Panc1 (cell line): ENCODE data around the gene C1orf198. TPM values are rescaled to one million over a fixed set of nuclear protein-coding genes. Genes with fewer than 3 reads are reported as not detected.

Source experiments
- ATAC-seq: fragments of 200-7000 bp; cut with Tn5 transposase; 2 replicates; pipeline ENCODE4 v1.9.1; 2020; ENCODE audit warnings: mild to moderate bottlenecking, moderate library complexity
- BruUV-seq: library from RNA; stranded (reverse); fragments of 400-500 nt; replicated peaks from 2 replicates; lab custom pipeline; 2021; lab: Mats Ljungman, UMichigan
- CTCF ChIA-PET: fragments of 300-600 bp; sonication (Branson Sonifier 250); formaldehyde crosslinking; loops from one replicate; lab custom pipeline; 2022; ENCODE audit warnings: antibody characterized with exemption; lab: Charles Lee
- POLR2A ChIA-PET: fragments of 300-600 bp; sonication (Branson Sonifier 250); formaldehyde crosslinking; loops from one replicate; lab custom pipeline; 2022; ENCODE audit warnings: antibody characterized with exemption; lab: Charles Lee
- DNase-seq: peaks from one replicate; pipeline ENCODE4 v3.0.0-alpha.2; 2010; ENCODE audit warnings: low read depth, low spot score
- H3K27ac ChIP-seq: 2 replicates; pipeline ENCODE4 v1.5.1; 2011; ENCODE audit warnings: mild to moderate bottlenecking, low read length, inconsistent platforms
- H3K27me3 ChIP-seq: fragments of 200-500 bp; sonication (Bioruptor generic); 2 replicates; pipeline ENCODE4 v1.6.0; 2014; ENCODE audit warnings: low read length, inconsistent platforms; ENCODE audit not compliant: control insufficient read depth, insufficient read depth
- H3K36me3 ChIP-seq: fragments of 200-500 bp; sonication (Bioruptor generic); 2 replicates; pipeline ENCODE4 v1.5.1; 2014; ENCODE audit warnings: inconsistent platforms, mild to moderate bottlenecking, low read length, moderate library complexity; ENCODE audit not compliant: control insufficient read depth, insufficient read depth
- H3K4me1 ChIP-seq: 2 replicates; pipeline ENCODE4 v1.5.1; 2011; ENCODE audit warnings: inconsistent platforms, mild to moderate bottlenecking, low read length, moderate library complexity; ENCODE audit not compliant: control insufficient read depth, insufficient read depth
- H3K4me3 ChIP-seq, 2 experiments: 2 replicates each; pipeline ENCODE4 v1.5.1; 2011 to 2012; ENCODE audit warnings: low read depth in 2 of 2, low read length in 2 of 2, mild to moderate bottlenecking in 2 of 2, inconsistent platforms in 1 of 2, moderate library complexity in 1 of 2
- H3K9me3 ChIP-seq: fragments of 200-500 bp; sonication (Bioruptor generic); 2 replicates; pipeline ENCODE4 v1.5.1; 2014; ENCODE audit warnings: low read depth, mild to moderate bottlenecking, inconsistent platforms, low read length, moderate library complexity; ENCODE audit not compliant: control insufficient read depth, insufficient read depth
- POLR2AphosphoS5 ChIP-seq: IDR thresholded peaks from 2 replicates; pipeline ENCODE4 v1.6.1; 2012; ENCODE audit warnings: mild to moderate bottlenecking, low read depth, low read length, moderate library complexity
- SIN3A ChIP-seq: IDR thresholded peaks from 2 replicates; pipeline ENCODE4 v1.6.1; 2012; ENCODE audit warnings: low read depth, mild to moderate bottlenecking, low read length, moderate library complexity, borderline replicate concordance; ENCODE audit not compliant: insufficient read depth
- TCF7L2 ChIP-seq: IDR thresholded peaks from 2 replicates; pipeline ENCODE4 v1.6.1; 2011; ENCODE audit warnings: mild to moderate bottlenecking, low read depth, low read length, inconsistent platforms
- in situ Hi-C: cut with HindIII; loops from 2 replicates; pipeline ENCODE4 v1.10.0; 2016; ENCODE audit warnings: low sequenced_read_pairs, low pct_unique_long_range_greater_than_20kb
- intact Hi-C: fragments of 100-400 bp; cut with micrococcal nuclease; formaldehyde crosslinking; loops from one replicate; pipeline ENCODE4 v1.10.0; 2022; ENCODE audit not compliant: unreplicated experiment
- total RNA-seq: library from RNA; stranded (reverse); gene quantifications from one replicate; pipeline ENCODE4 v1.2.1, GENCODE V29; 2021; ENCODE audit not compliant: unreplicated experiment
- TF ChIP-seq, protein P1 (sequence below): fragments of 450-650 bp; IDR thresholded peaks from 2 replicates; pipeline ENCODE4 v1.5.1; 2017; ENCODE audit warnings: mild to moderate bottlenecking
- TF ChIP-seq, protein P2 (sequence below), 2 experiments: IDR thresholded peaks; 2 replicates each; pipeline ENCODE4 v1.6.1; 2011 to 2012; ENCODE audit warnings: low read depth in 2 of 2, control low read depth in 1 of 2, low read length in 1 of 2, mild to moderate bottlenecking in 1 of 2, moderate library complexity in 1 of 2; ENCODE audit not compliant: insufficient read depth in 1 of 2

The C1orf198 gene
- total RNA-seq, 1 experiment from 2014 or later, result 33.6 TPM

DNA sequence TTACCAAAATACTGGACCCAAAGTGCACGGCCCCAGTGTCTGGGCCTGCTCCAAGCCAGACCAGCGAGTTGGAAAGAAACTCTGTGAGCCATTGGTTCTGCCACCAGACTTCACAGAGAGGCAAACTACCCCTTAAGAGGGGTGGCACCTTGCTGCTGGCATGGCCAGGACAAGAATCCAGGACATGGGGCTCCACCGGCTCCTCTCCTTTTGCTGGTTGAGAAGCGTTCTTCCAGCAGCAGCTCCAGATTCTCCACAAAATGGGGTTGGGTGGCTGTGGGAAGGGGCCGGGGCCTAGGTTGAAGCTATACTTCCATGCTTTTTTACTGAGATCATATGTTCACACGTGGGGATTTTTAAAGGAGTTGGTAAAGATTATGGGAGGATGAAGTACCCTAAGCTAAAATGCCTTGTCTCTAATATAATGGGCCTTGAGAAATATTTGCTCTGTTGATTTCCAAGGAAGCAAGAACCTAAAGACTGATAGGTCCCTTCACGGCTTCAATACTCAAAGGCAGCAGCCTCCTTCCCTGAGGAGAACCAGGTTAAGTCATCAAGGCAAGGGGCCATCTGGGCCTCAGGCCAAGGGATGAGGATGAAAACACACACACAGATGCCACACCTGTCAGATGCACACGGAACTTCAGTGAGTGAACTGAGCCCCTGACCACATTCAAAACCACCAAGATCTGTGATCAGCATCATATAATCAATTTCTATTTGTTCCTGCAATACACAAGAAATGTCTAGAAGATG lies 3.1 kb downstream of the C1orf198 start:
- H3K36me3 ChIP-seq, result no peaks in the 10 kb centered on the region; the same call in 1 of the 2 replicates
- BruUV-seq, result no TSS peak
- peaks cover 30% of the 10 kb centered on the region for H3K4me1 ChIP-seq
- in situ Hi-C loops, result no loop called here
- H3K27ac ChIP-seq, result no peak overlapping the region
- no peak overlapping the region for H3K4me3 ChIP-seq
- H3K27me3 ChIP-seq, result no peaks in the 10 kb centered on the region
- H3K9me3 ChIP-seq, result no peaks in the 10 kb centered on the region
- ChIA-PET POLR2A (no interaction called here), CTCF (no interaction called here)
- DNase-seq (no peak), ATAC-seq (no peak)
- no peak for TF ChIP-seq SIN3A
- TF ChIP-seq, protein P1, sequence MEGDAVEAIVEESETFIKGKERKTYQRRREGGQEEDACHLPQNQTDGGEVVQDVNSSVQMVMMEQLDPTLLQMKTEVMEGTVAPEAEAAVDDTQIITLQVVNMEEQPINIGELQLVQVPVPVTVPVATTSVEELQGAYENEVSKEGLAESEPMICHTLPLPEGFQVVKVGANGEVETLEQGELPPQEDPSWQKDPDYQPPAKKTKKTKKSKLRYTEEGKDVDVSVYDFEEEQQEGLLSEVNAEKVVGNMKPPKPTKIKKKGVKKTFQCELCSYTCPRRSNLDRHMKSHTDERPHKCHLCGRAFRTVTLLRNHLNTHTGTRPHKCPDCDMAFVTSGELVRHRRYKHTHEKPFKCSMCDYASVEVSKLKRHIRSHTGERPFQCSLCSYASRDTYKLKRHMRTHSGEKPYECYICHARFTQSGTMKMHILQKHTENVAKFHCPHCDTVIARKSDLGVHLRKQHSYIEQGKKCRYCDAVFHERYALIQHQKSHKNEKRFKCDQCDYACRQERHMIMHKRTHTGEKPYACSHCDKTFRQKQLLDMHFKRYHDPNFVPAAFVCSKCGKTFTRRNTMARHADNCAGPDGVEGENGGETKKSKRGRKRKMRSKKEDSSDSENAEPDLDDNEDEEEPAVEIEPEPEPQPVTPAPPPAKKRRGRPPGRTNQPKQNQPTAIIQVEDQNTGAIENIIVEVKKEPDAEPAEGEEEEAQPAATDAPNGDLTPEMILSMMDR, result no peak
- TF ChIP-seq, protein P2, sequence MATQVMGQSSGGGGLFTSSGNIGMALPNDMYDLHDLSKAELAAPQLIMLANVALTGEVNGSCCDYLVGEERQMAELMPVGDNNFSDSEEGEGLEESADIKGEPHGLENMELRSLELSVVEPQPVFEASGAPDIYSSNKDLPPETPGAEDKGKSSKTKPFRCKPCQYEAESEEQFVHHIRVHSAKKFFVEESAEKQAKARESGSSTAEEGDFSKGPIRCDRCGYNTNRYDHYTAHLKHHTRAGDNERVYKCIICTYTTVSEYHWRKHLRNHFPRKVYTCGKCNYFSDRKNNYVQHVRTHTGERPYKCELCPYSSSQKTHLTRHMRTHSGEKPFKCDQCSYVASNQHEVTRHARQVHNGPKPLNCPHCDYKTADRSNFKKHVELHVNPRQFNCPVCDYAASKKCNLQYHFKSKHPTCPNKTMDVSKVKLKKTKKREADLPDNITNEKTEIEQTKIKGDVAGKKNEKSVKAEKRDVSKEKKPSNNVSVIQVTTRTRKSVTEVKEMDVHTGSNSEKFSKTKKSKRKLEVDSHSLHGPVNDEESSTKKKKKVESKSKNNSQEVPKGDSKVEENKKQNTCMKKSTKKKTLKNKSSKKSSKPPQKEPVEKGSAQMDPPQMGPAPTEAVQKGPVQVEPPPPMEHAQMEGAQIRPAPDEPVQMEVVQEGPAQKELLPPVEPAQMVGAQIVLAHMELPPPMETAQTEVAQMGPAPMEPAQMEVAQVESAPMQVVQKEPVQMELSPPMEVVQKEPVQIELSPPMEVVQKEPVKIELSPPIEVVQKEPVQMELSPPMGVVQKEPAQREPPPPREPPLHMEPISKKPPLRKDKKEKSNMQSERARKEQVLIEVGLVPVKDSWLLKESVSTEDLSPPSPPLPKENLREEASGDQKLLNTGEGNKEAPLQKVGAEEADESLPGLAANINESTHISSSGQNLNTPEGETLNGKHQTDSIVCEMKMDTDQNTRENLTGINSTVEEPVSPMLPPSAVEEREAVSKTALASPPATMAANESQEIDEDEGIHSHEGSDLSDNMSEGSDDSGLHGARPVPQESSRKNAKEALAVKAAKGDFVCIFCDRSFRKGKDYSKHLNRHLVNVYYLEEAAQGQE (IDR thresholded peaks at IDR 0.05; ENCODE audit: insufficient read depth in 1 of 2, low read depth in 2 of 2, low read length in 1 of 2), result no peak
- no peak for TF ChIP-seq POLR2AphosphoS5
- TF ChIP-seq TCF7L2, result no peak
- intact Hi-C loops, result no loop called here

DNA sequence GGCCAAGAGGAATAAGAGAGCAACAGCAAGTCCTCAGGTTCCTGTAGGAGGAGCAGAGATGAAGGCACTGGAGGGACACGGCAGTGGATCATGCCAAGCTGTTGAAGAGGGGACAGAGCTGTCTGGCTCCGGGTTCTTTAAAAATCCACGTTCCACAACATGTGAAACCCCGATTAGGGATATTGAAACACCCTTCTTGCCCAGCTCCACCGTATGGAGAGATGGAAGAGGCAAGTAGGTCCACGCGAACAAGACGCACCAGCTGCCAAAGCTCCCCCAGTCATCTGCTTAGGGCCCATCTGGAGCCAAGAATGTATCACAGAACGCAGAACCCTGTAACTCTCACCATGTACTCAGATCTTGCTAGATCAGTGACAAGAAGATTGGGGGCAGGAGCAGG lies 3.9 kb downstream of the C1orf198 start:
- no peak for ATAC-seq
- Histone ChIP-seq H3K27me3 (no peaks in the 10 kb centered on the region), H3K36me3 (no peaks in the 10 kb centered on the region; the same call in 1 of the 2 replicates), H3K4me3 (no peak overlapping the region), H3K9me3 (no peaks in the 10 kb centered on the region), H3K27ac (no peak overlapping the region), H3K4me1 (peaks cover 34% of the 10 kb centered on the region)
- in situ Hi-C loops (no loop called here), intact Hi-C loops (no loop called here)
- CTCF ChIA-PET, result no interaction called here
- BruUV-seq, result no TSS peak
- POLR2A ChIA-PET, result no interaction called here
- TF ChIP-seq SIN3A (no peak), TCF7L2 (no peak), POLR2AphosphoS5 (no peak)
- TF ChIP-seq, protein P2 (IDR thresholded peaks at IDR 0.05; ENCODE audit: insufficient read depth in 1 of 2, low read depth in 2 of 2, low read length in 1 of 2), result no peak
- TF ChIP-seq, protein P1, result no peak
- no peak for DNase-seq
